HepG2 (cell line): Measurements from ENCODE around the gene NRP1.

ENCODE experiments used
- CTCF ChIP-seq: sonication (generic); formaldehyde crosslinking; IDR thresholded peaks from 2 replicates; pipeline ENCODE4 v1.5.0; 2020; ENCODE audit warnings: mild to moderate bottlenecking, missing genetic modification reagents, moderate library complexity
- POLR2G ChIP-seq: fragments of 200-400 bp; formaldehyde crosslinking; IDR thresholded peaks from 2 replicates; pipeline ENCODE4 v1.6.1; 2018; ENCODE audit warnings: mild to moderate bottlenecking, low read depth, low read length, moderate library complexity
- REST ChIP-seq, 2 experiments: IDR thresholded peaks; 2 replicates each; pipeline ENCODE4 v1.6.1; 2011 to 2012; ENCODE audit warnings: low read length in 2 of 2, borderline replicate concordance in 1 of 2, low read depth in 1 of 2, mild to moderate bottlenecking in 1 of 2, moderate library complexity in 1 of 2
- TBP ChIP-seq: sonication (generic); formaldehyde crosslinking; IDR thresholded peaks from 2 replicates; pipeline ENCODE4 v1.5.0; 2020; ENCODE audit warnings: missing genetic modification reagents
- TF ChIP-seq, protein P1 (sequence below): sonication (generic); formaldehyde crosslinking; IDR thresholded peaks from 2 replicates; pipeline ENCODE4 v1.4.0; 2020; ENCODE audit warnings: missing genetic modification reagents

- TF ChIP-seq REST (IDR thresholded peaks at IDR 0.05; ENCODE audit: borderline replicate concordance in 1 of 2, low read depth in 1 of 2, low read length in 2 of 2) (no peak), CTCF (CRISPR knock-in tag) (no peak), TBP (no peak), POLR2G (no peak)
- TF ChIP-seq, protein P1, sequence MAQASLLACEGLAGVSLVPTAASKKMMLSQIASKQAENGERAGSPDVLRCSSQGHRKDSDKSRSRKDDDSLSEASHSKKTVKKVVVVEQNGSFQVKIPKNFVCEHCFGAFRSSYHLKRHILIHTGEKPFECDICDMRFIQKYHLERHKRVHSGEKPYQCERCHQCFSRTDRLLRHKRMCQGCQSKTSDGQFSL (CRISPR knock-in tag) = no peak
These were observed 36.0 kb upstream of the NRP1 start for GRCh38 chr10:33370434-33370930.
